Fibroblast of lung (primary cell): ENCODE measurements around the gene LSM7. TPM values are rescaled to one million over a fixed set of nuclear protein-coding genes. Genes with fewer than 3 reads are reported as not detected.

Experiments
- DNase-seq, 2 donors: peaks; one replicate each; pipeline versions ENCODE4 v3.0.0 to v3.0.0-alpha.2; 2010; ENCODE audit warnings: low read depth in 2 of 2
- H2AFZ ChIP-seq: 2 replicates; pipeline ENCODE4 v1.5.1; 2012; ENCODE audit warnings: low read length, control low read depth, inconsistent platforms
- H3K27ac ChIP-seq: 2 replicates; pipeline ENCODE4 v1.5.1; 2011; ENCODE audit warnings: low read length, control low read depth; ENCODE audit not compliant: insufficient read depth
- H3K27me3 ChIP-seq: 2 replicates; pipeline ENCODE4 v1.5.1; 2011; ENCODE audit warnings: mild to moderate bottlenecking, low read length; ENCODE audit not compliant: control insufficient read depth, insufficient read depth
- H3K36me3 ChIP-seq: 2 replicates; pipeline ENCODE4 v1.5.1; 2011; ENCODE audit warnings: low read length; ENCODE audit not compliant: control insufficient read depth, insufficient read depth
- H3K4me1 ChIP-seq: 2 replicates; pipeline ENCODE4 v1.5.1; 2011; ENCODE audit warnings: low read length; ENCODE audit not compliant: control insufficient read depth, insufficient read depth; ENCODE audit errors: extremely low read depth
- H3K4me2 ChIP-seq: 2 replicates; pipeline ENCODE4 v1.5.1; 2011; ENCODE audit warnings: low read length, control low read depth; ENCODE audit not compliant: insufficient read depth; ENCODE audit errors: extremely low read depth
- H3K4me3 ChIP-seq, 4 experiments: fragments of 200-600 bp in 1 of 4; sonication (generic) in 1 of 4; replicated peaks in 1 of 4; 2 replicates each; pipeline ENCODE4 v1.5.1; 2011 to 2016; ENCODE audit warnings: low read length in 4 of 4, low read depth in 3 of 4, mild to moderate bottlenecking in 3 of 4, control low read depth in 2 of 4, inconsistent platforms in 1 of 4, mixed read lengths in 1 of 4; ENCODE audit not compliant: insufficient read depth in 1 of 4; ENCODE audit errors: control extremely low read depth in 1 of 4
- H3K79me2 ChIP-seq: 2 replicates; pipeline ENCODE4 v1.5.1; 2012; ENCODE audit warnings: mild to moderate bottlenecking, low read length, inconsistent platforms; ENCODE audit not compliant: control insufficient read depth, insufficient read depth
- H3K9ac ChIP-seq: 2 replicates; pipeline ENCODE4 v1.5.1; 2011; ENCODE audit warnings: mild to moderate bottlenecking, low read length, control low read depth; ENCODE audit not compliant: insufficient read depth
- H3K9me3 ChIP-seq: 2 replicates; pipeline ENCODE4 v1.5.1; 2012; ENCODE audit warnings: low read depth, low read length; ENCODE audit not compliant: control insufficient read depth, insufficient read depth
- H4K20me1 ChIP-seq: 2 replicates; pipeline ENCODE4 v1.5.1; 2011; ENCODE audit warnings: low read length; ENCODE audit not compliant: control insufficient read depth, insufficient read depth; ENCODE audit errors: extremely low read depth
- CTCF ChIP-seq, 2 donors: IDR thresholded peaks in 1 of 2; conservative IDR thresholded peaks in 1 of 2; 1 replicate in 1 of 2; 2 replicates in 1 of 2; pipeline ENCODE4 v1.5.1; 2011 to 2012; ENCODE audit warnings: low read length in 2 of 2, control low read depth in 1 of 2, inconsistent platforms in 1 of 2, low read depth in 1 of 2, mild to moderate bottlenecking in 1 of 2
- EZH2 ChIP-seq: IDR thresholded peaks from 2 replicates; pipeline ENCODE4 v1.5.1; 2012; ENCODE audit warnings: low read length, control low read depth, mild to moderate bottlenecking; ENCODE audit errors: missing control alignments
- polyA plus RNA-seq, 2 donors: library from polyadenylated mRNA; depleted of rRNA in 1 of 2; stranded (reverse) in 1 of 2; unstranded in 1 of 2; fragments of >200 nt; gene quantifications; 2 replicates each; pipeline ENCODE4 v1.2.1, GENCODE V29; 2011 to 2012; ENCODE audit warnings: missing spikeins in 1 of 2
- total RNA-seq: library from RNA; depleted of rRNA; stranded (reverse); fragments of >200 nt; gene quantifications from 2 replicates; pipeline ENCODE4 v1.2.1, GENCODE V29; 2014

Gene LSM7
- total and polyA plus RNA-seq, 2 donors (not counting 1 experiment from before 2014, with no cell fraction given) = 43.1 to 182 TPM

DNA sequence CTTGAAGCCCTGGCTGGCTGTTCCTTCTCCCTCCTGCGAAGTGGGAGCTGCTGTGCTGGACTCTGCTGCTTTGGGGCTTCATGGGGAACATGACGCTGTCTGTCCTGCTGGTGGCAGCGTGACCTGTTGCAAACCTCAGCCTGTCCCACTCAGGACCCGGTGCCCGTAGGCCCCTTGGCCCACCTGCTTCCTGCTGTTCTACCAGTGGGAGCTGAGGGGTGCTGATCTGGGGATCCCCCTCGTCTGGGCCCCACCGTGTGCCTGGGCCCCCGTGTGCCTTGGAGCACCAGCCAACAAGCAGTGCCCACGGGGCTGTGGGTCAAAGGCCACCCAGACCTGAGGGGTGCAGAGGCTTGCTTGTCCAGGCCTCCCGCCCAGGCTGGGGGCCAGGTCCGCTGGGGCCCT is 5.4 kb upstream of the LSM7 start:
- Histone ChIP-seq H4K20me1 (no peaks in the 10 kb centered on the region), H3K79me2 (peaks cover 51% of the 10 kb centered on the region)

DNA sequence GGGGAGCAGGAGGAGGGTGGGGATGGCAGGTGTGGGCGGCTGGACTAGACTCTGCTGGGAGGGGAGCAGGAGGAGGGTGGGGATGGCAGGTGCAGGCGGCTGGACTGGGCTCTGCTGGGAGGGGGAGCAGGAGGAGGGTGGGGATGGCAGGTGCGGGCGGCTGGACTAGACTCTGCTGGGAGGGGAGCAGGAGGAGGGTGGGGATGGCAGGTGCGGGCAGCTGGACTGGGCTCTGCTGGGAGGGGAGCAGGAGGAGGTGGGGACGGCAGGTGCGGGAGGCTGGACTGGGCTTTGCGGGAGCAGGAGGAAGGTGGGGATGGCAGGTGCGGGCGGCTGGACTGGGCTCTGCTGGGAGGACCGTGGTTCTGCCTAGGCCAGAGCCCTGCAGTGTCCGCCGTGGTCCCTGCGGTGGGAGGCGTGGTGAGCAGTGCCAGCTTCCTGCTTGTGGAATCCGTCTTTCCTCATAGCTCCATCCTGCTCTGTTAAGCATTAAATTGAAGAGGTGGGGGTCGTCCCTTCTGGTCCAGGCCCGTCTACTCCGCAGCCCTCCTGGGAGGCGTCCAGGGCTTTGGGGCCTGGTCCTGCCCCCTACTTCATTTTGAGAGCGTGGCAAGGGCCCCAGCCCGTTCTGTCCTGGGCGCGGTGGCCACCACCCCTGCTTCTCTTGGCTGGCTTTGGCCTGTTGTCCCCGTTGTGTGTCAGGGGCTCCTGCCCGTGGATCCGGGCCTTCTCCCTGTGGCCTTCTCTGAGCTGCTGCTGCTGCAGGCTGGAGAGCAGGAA is 4.8 kb upstream of the LSM7 start:
- H3K4me3 ChIP-seq = no peak overlapping the region
- no peak overlapping the region for H2AFZ ChIP-seq
- H3K79me2 ChIP-seq = peaks cover 53% of the 10 kb centered on the region
- H4K20me1 ChIP-seq = no peaks in the 10 kb centered on the region
- no peaks in the 10 kb centered on the region for H3K9me3 ChIP-seq
- no peak overlapping the region for H3K9ac ChIP-seq
- TF ChIP-seq EZH2 (no peak), CTCF (conservative IDR thresholded peaks at IDR 0.05 in 1 of 2, IDR thresholded peaks at IDR 0.05 in 1 of 2; ENCODE audit: low read depth in 1 of 2, low read length in 2 of 2) (no peak)
- H3K4me1 ChIP-seq = peaks cover 5% of the 10 kb centered on the region
- H3K27me3 ChIP-seq = no peaks in the 10 kb centered on the region
- no peak overlapping the region for H3K4me2 ChIP-seq
- no peak overlapping the region for H3K27ac ChIP-seq
- H3K36me3 ChIP-seq = peaks cover 1% of the 10 kb centered on the region
- DNase-seq = no peak

More for the DNA sequence above, 5.4 kb upstream of the LSM7 start:
- no peaks in the 10 kb centered on the region for H3K27me3 ChIP-seq
- TF ChIP-seq CTCF (conservative IDR thresholded peaks at IDR 0.05 in 1 of 2, IDR thresholded peaks at IDR 0.05 in 1 of 2; ENCODE audit: low read depth in 1 of 2, low read length in 2 of 2) (no peak), EZH2 (no peak)
- H3K4me2 ChIP-seq = no peak overlapping the region
- H3K4me1 ChIP-seq = peaks cover 5% of the 10 kb centered on the region
- H3K9me3 ChIP-seq = no peaks in the 10 kb centered on the region
- DNase-seq = no peak
- no peak overlapping the region for H3K4me3 ChIP-seq
- H3K27ac ChIP-seq = no peak overlapping the region
- H2AFZ ChIP-seq = no peak overlapping the region
- no peak overlapping the region for H3K9ac ChIP-seq
- H3K36me3 ChIP-seq = peaks cover 1% of the 10 kb centered on the region

DNA sequence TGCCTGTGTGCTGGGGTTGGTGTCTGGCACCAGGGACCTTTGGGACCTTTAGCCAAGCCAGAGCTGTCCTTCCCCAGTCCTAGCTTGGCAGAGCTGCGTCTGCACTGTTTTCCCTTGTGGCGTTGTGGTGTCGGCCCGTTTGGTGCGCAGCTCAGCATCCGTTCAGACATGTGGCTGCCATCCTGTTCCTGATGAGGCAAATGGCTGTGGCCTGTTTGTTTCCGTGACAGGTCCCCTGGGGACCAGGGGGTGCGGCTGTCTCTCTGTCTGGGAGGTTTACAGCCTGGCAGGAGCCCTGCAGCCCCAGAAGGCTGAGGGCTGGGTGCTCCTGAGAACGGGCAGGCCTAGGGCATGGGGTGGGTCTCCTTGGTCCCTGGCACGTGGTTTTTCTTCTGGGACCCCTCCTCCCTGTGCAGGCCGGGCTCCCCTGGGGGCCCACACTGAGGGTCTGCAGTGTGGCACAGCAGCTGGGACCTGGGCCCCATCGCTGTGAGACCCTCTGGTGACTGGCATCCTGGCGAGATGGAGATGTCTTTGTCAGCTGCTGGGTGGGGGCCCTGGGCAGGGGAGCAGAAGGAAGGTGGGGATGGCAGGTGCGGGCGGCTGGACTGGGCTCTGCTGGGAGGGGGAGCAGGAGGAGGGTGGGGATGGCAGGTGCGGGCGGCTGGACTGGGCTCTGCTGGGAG is 4.1 kb upstream of the LSM7 start:
- Histone ChIP-seq H3K27ac (no peak overlapping the region), H3K36me3 (peaks cover 1% of the 10 kb centered on the region), H3K9me3 (no peaks in the 10 kb centered on the region), H3K9ac (no peak overlapping the region), H3K27me3 (no peaks in the 10 kb centered on the region), H2AFZ (no peak overlapping the region), H3K4me2 (no peak overlapping the region), H3K4me1 (peaks cover 5% of the 10 kb centered on the region), H3K4me3 (no peak overlapping the region), H4K20me1 (no peaks in the 10 kb centered on the region), H3K79me2 (peaks cover 57% of the 10 kb centered on the region)
- DNase-seq = no peak
- TF ChIP-seq CTCF (conservative IDR thresholded peaks at IDR 0.05 in 1 of 2, IDR thresholded peaks at IDR 0.05 in 1 of 2; ENCODE audit: low read depth in 1 of 2, low read length in 2 of 2) (no peak), EZH2 (no peak)
